OCI-LY1 (cell line): Measurements from ENCODE around the gene SLC12A7.

Experiments
- CTCF ChIP-seq: fragments of 200-600 bp; sonication (generic), shearing (Covaris generic); IDR thresholded peaks from 2 replicates; pipeline ENCODE4 v1.5.1; 2017; ENCODE audit warnings: mild to moderate bottlenecking, antibody characterized with exemption, low read length, moderate library complexity, mixed read lengths
- EZH2 ChIP-seq: fragments of 200-600 bp; sonication (generic), shearing (Covaris generic); IDR thresholded peaks from 2 replicates; pipeline ENCODE4 v1.8.0; 2017; ENCODE audit warnings: borderline replicate concordance, mixed run types, mild to moderate bottlenecking, antibody characterized with exemption, low read length, moderate library complexity, mixed read lengths

GRCh38 chr5:1113805-1114586 is 2.1 kb upstream of the SLC12A7 start:
- TF ChIP-seq CTCF (no peak), EZH2 (no peak)
